Measurements from ENCODE around the gene KDM3B.

- TF ChIP-seq EZH2 (IDR thresholded peaks at IDR 0.05; ENCODE audit: borderline replicate concordance, low read depth, low read length, severe bottlenecking) (no peak), CTCF (IDR thresholded peaks at IDR 0.05; ENCODE audit: borderline replicate concordance, extremely low read depth, low read length, poor library complexity, severe bottlenecking) (no peak)
Measured at GRCh38 chr5:138330813-138331448, 21.6 kb upstream of the KDM3B start.
